ENCODE results near the gene CSTF1.

CSTF1 gene

DNA sequence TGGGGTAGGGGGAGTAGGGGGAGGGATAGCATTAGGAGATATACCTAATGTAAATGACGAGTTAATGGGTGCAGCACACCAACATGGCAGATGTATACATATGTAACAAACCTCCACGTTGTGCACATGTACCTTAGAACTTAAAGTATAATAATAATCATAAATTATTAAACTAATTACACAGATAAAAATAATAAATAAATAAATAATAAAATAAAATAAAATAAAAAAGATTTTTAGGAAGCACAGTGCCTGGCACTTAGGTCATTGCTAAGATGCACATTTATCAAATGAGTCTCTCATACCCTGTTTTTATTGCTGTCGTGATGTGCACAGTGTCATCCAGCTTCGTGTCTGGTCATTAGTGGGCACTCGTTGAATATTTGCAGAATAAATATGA lies 57.0 kb downstream of the CSTF1 start:
- DNase-seq (ENCODE audit: insufficient read length, low spot score) (no peak), FAIRE-seq (no peak)
- TF ChIP-seq PAX5 (IDR thresholded peaks at IDR 0.05; ENCODE audit: insufficient read depth, low read length, severe bottlenecking) (no peak), SPI1 (IDR thresholded peaks at IDR 0.05; ENCODE audit: low read depth, low read length) (no peak), POU2F2 (IDR thresholded peaks at IDR 0.05; ENCODE audit: low read depth, low read length) (no peak), TAF1 (IDR thresholded peaks at IDR 0.05; ENCODE audit: low read depth, low read length) (no peak), POLR2AphosphoS5 (IDR thresholded peaks at IDR 0.05; ENCODE audit: low read depth, low read length) (no peak), POLR2A (IDR thresholded peaks at IDR 0.05; ENCODE audit: low read depth, low read length) (no peak)

DNA sequence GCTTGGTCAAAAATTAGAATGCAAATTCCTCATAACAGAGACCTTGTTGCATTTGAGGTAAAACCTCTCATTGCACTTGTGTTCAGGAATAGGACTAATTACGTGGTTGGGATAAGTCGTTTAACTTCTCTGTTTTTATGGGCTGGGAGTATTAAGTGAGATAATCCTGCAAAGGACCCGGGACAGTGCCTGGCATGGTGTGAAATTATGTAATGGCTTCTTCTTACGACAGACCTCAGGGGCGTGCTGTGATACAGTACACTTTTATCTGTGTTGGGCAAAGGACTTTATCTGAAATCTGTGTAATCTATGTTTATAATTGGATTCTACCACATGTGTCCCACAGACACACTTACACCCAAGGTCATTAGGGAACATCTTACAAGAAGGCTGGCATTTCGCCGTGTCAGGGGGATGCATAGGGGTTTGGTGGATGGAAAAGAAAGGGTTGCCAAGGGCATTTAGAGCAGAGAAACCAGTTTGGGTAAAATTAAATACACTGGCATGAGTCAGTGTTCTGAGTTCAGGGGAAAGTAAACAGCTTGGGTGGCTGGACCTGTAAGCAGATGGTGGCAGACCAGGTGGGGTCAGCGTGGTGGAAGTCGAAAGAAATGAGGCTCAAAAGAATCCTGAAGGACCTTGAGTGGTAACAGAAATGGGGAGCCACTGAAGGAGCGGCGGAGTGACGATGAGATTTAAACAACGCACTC lies 58.8 kb downstream of the CSTF1 start:
- FAIRE-seq (no peak), DNase-seq (ENCODE audit: insufficient read length, low spot score) (no peak)
- TF ChIP-seq TAF1 (IDR thresholded peaks at IDR 0.05; ENCODE audit: low read depth, low read length): no peak
- no peak for TF ChIP-seq SPI1 (IDR thresholded peaks at IDR 0.05; ENCODE audit: low read depth, low read length)
- no peak for TF ChIP-seq POLR2A (IDR thresholded peaks at IDR 0.05; ENCODE audit: low read depth, low read length)
- TF ChIP-seq POU2F2 (IDR thresholded peaks at IDR 0.05; ENCODE audit: low read depth, low read length): no peak

DNA sequence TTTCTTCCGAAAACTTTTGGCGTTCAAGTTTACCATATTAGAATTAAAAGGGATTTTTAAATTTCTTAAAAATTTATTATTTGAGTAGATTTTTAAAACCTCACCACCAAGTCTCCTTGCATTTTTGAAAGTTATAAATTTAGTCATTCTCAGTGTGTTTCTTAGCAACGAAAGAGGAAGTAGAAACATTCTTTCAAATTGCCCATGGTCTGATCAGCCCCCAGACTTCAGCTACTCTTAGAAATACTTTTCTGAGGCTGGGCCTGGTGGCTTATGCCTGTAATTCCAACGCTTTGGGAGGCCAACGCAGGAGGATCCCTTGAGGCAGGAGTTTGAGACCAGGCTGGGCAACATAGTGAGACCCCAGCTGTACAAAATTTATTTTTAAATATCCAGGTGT lies 60.9 kb downstream of the CSTF1 start:
- TF ChIP-seq SPI1 (IDR thresholded peaks at IDR 0.05; ENCODE audit: low read depth, low read length) (peak; percentile 69), TAF1 (IDR thresholded peaks at IDR 0.05; ENCODE audit: low read depth, low read length) (no peak)
- FAIRE-seq: peak; percentile 41
- no peak for DNase-seq (ENCODE audit: insufficient read length, low spot score)

DNA sequence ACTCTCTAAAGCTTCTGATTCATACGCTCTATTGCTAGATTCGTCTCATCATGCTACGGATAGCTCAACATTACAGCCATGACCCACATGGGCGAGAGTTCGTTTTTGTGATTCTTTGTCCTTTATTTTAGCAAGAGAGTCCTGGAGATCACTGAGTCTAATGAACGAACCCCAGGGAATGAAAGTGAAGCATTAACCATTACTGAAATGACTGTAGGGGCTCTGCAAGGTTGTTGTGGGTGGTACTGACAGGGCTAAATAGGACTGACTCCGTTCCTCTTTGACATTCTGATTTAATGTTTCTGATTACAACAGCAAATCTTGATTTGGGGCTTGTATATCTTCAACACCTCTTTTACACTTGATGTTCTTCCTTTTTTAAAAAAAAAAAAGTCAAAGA lies 62.3 kb downstream of the CSTF1 start:
- TF ChIP-seq PAX5 (IDR thresholded peaks at IDR 0.05; ENCODE audit: insufficient read depth, low read length, severe bottlenecking): no peak
- peak; percentile 62 for TF ChIP-seq POLR2AphosphoS5 (IDR thresholded peaks at IDR 0.05; ENCODE audit: low read depth, low read length)
- TF ChIP-seq TAF1 (IDR thresholded peaks at IDR 0.05; ENCODE audit: low read depth, low read length): peak; percentile 68; the same call in 1 of the 2 replicates
- peak; percentile 58; the same call in 1 of the 2 replicates for TF ChIP-seq POU2F2 (IDR thresholded peaks at IDR 0.05; ENCODE audit: low read depth, low read length)
- peak; percentile 96 for TF ChIP-seq SPI1 (IDR thresholded peaks at IDR 0.05; ENCODE audit: low read depth, low read length)
- peak; percentile 49; the same call in 1 of the 2 replicates for TF ChIP-seq POLR2A (IDR thresholded peaks at IDR 0.05; ENCODE audit: low read depth, low read length)
- DNase-seq (ENCODE audit: insufficient read length, low spot score): peak; percentile 43
- peak; percentile 78 for FAIRE-seq
